Measurements from ENCODE around the gene RNU1-2.
"Not testable (repeated sequence)": the region's sequence is repeated elsewhere in the genome, so short reads cannot be mapped to it uniquely, and the experiment has no call there.

Gene RNU1-2

GRCh38 chr1:16907870-16908758 lies 12.3 kb downstream of the RNU1-2 start:
- Mint-ChIP-seq H3K36me3 (ENCODE audit: low read depth) (no peaks in the 10 kb centered on the region), H3K4me1 (peaks cover 26% of the 10 kb centered on the region), H3K27ac (peak overlapping the region; percentile 65), H3K4me3 (no peak overlapping the region), H3K9me3 (peaks cover 7% of the 10 kb centered on the region), H3K27me3 (ENCODE audit: low read depth, poor library complexity) (no peaks in the 10 kb centered on the region)
- no peak for TF ChIP-seq CTCF (IDR thresholded peaks at IDR 0.05)
- no peak for DNase-seq

- H3K27me3 Mint-ChIP-seq (ENCODE audit: low read depth, poor library complexity); H3K9me3 Mint-ChIP-seq; H3K4me3 Mint-ChIP-seq; H3K36me3 Mint-ChIP-seq (ENCODE audit: low read depth); H3K27ac Mint-ChIP-seq: not testable (repeated sequence)
- peaks cover 44% of the 10 kb centered on the region for H3K4me1 Mint-ChIP-seq
- TF ChIP-seq CTCF (IDR thresholded peaks at IDR 0.05) = peak; percentile 7
- DNase-seq = peak; percentile 46
These were observed 16.3 kb downstream of the RNU1-2 start for GRCh38 chr1:16911851-16912721.

- not testable (repeated sequence) for H3K27ac Mint-ChIP-seq; H3K36me3 Mint-ChIP-seq (ENCODE audit: low read depth); H3K27me3 Mint-ChIP-seq (ENCODE audit: low read depth, poor library complexity); DNase-seq; H3K9me3 Mint-ChIP-seq
- peaks cover 44% of the 10 kb centered on the region for H3K4me1 Mint-ChIP-seq
- H3K4me3 Mint-ChIP-seq = peak overlapping the region; percentile 73
These were observed 17.0 kb downstream of the RNU1-2 start for GRCh38 chr1:16912742-16913141.

- no peaks in the 10 kb centered on the region for H3K9me3 Mint-ChIP-seq
These were observed 17.5 kb downstream of the RNU1-2 start for GRCh38 chr1:16913181-16913832.

GRCh38 chr1:16913833-16914662 lies 18.3 kb downstream of the RNU1-2 start:
- no peak overlapping the region for H3K27ac Mint-ChIP-seq
- peaks cover 6% of the 10 kb centered on the region for H3K27me3 Mint-ChIP-seq (ENCODE audit: low read depth, poor library complexity)
- no peaks in the 10 kb centered on the region for H3K9me3 Mint-ChIP-seq
- peaks cover 44% of the 10 kb centered on the region for H3K4me1 Mint-ChIP-seq
- peak; percentile 97 for DNase-seq
- no peaks in the 10 kb centered on the region for H3K36me3 Mint-ChIP-seq (ENCODE audit: low read depth)
- H3K4me3 Mint-ChIP-seq = peak overlapping the region; percentile 82
- TF ChIP-seq CTCF (IDR thresholded peaks at IDR 0.05) = no peak

More at GRCh38 chr1:16913181-16913832, 17.5 kb downstream of the RNU1-2 start:
- Mint-ChIP-seq H3K36me3 (ENCODE audit: low read depth) (no peaks in the 10 kb centered on the region), H3K27me3 (ENCODE audit: low read depth, poor library complexity) (peaks cover 3% of the 10 kb centered on the region), H3K4me1 (peaks cover 44% of the 10 kb centered on the region), H3K4me3 (peak overlapping the region; percentile 73), H3K27ac (no peak overlapping the region)
- TF ChIP-seq CTCF (IDR thresholded peaks at IDR 0.05) = no peak
- no peak for DNase-seq

GRCh38 chr1:16914928-16915626 lies 19.3 kb downstream of the RNU1-2 start:
- H3K9me3 Mint-ChIP-seq; DNase-seq; H3K36me3 Mint-ChIP-seq (ENCODE audit: low read depth); H3K27me3 Mint-ChIP-seq (ENCODE audit: low read depth, poor library complexity): not testable (repeated sequence)
- peak overlapping the region; percentile 82 for H3K4me3 Mint-ChIP-seq
- peak overlapping the region; percentile 77 for H3K27ac Mint-ChIP-seq
- peaks cover 39% of the 10 kb centered on the region for H3K4me1 Mint-ChIP-seq

All from nephron progenitor cell (in vitro differentiated cells).